Urothelium cell line (cell line): Measurements from ENCODE around the gene GABPA.
A peak's percentile ranks its signal among the peaks of the same experiment; 100 is the strongest.

ENCODE experiments used
- DNase-seq: peaks from one replicate; pipeline ENCODE4 v3.0.0; 2011; ENCODE audit warnings: low spot score, mixed read lengths
- FAIRE-seq: peaks from 2 replicates; lab custom pipeline; 2011; peaks lifted over from hg19 to GRCh38; lab: Jason Lieb, UNC

GABPA gene

GRCh38 chr21:25801217-25802014 is 66.6 kb downstream of the GABPA start:
- FAIRE-seq (peak; percentile 74), DNase-seq (peak; percentile 84)

DNA sequence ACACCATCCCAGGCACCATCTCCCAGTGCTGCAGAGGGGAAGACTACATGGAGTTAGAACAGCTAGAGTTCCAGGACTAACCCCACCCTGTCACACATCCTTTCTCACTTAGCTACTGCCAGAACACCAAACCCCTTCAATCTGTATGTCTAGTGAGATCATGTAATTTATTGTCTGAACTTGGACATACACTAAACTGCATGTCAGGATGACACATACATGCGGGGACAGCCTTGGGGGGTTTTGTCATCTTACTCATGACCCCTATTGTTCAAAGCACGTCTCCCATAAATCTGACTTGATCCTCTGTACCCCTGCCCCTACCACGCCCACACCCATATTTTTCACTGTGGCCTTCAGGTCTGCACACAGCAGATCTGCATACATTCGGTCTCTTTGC is 71.3 kb downstream of the GABPA start:
- no peak for DNase-seq
- no peak for FAIRE-seq

GRCh38 chr21:25807191-25807590 is 72.4 kb downstream of the GABPA start:
- FAIRE-seq, result no peak
- DNase-seq, result no peak

- no peak for FAIRE-seq
Measured at GRCh38 chr21:25809013-25809412, 74.2 kb downstream of the GABPA start.

DNA sequence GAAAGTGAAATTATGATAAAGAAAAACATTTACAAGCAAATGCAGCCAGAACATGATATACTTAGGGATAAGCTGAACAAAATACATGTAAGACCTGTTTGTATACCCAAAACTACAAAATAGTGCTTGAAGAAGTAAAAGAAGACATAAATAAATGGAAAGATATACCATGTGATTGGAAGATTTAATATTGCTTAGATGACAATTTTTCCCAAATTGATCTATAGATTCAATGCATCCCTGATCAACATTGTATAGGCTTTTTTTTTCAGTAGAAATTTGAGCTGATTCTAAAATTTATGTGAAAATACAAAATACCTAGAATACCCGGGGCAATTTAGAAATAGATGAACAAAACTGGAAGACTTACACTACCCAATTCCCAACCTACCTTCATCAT is 76.4 kb downstream of the GABPA start:
- FAIRE-seq (no peak), DNase-seq (no peak)

More at GRCh38 chr21:25809013-25809412, 74.2 kb downstream of the GABPA start:
- DNase-seq, result no peak

- DNase-seq, result no peak
- FAIRE-seq, result no peak
Measured at GRCh38 chr21:25813917-25814316, 79.1 kb downstream of the GABPA start.

DNA sequence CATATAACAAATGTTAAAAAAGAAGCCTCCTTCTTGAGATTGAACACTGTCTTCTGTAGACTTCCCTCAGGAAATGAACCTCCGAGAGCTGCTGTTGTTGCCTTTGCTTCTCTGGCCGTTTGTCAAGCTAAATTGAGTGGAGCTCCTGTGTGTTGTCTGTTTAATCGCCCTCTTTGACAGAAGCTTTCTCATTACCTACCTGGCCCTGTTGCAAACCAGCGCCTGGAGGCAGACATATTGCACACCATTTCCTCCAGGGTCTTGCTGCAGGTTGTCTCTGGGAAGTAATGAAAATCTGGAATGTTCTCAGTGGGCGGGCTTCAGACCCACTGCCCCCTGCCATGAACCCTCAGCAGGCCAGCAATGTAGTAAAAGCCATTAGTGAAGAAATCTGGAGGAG is 83.3 kb downstream of the GABPA start:
- no peak for DNase-seq
- no peak for FAIRE-seq

- no peak for FAIRE-seq
Measured at GRCh38 chr21:25818551-25818950, 83.8 kb downstream of the GABPA start.

More at GRCh38 chr21:25818551-25818950, 83.8 kb downstream of the GABPA start:
- no peak for DNase-seq
